GM12878 (cell line): Measurements from ENCODE around the gene TMPRSS6. TPM values are rescaled to one million over a fixed set of nuclear protein-coding genes. Genes with fewer than 3 reads are reported as not detected.

Experiments used
- ATAC-seq: fragments of 200-7000 bp; cut with Tn5 transposase; 3 replicates; pipeline ENCODE4 v1.9.1; 2020; ENCODE audit warnings: mild to moderate bottlenecking, moderate library complexity
- BruUV-seq: library from RNA; stranded (reverse); fragments of 400-500 nt; replicated peaks from 2 replicates; lab custom pipeline; 2021; lab: Mats Ljungman, UMichigan
- CTCF ChIA-PET: fragments of 300-600 bp; sonication (Branson Sonifier 250); formaldehyde crosslinking; extraction: SDS; loops from one replicate; lab custom pipeline; 2021; ENCODE audit warnings: inconsistent platforms; lab: Yijun Ruan, JAX
- POLR2A ChIA-PET: fragments of 350-600 bp; formaldehyde crosslinking; extraction: SDS; loops from one replicate; lab custom pipeline; 2021; ENCODE audit warnings: inconsistent platforms; lab: Charles Lee
- RAD21 ChIA-PET: fragments of 300-600 bp; sonication (Branson Sonifier 250); formaldehyde crosslinking; loops from one replicate; lab custom pipeline; 2023; ENCODE audit warnings: antibody characterized with exemption; ENCODE audit not compliant: unreplicated experiment; lab: Charles Lee
- SMC1A ChIA-PET: fragments of 300-600 bp; sonication (Branson Sonifier 250); formaldehyde crosslinking; loops from one replicate; lab custom pipeline; 2023; ENCODE audit not compliant: unreplicated experiment, uncharacterized antibody; lab: Charles Lee
- DNase-seq: peaks from one replicate; pipeline ENCODE4 v3.0.0-alpha.2; 2011; ENCODE audit warnings: low read depth, low spot score
- FAIRE-seq: peaks from 3 replicates; lab custom pipeline; 2011; peaks lifted over from hg19 to GRCh38; lab: Jason Lieb, UNC
- H2AFZ ChIP-seq: 2 replicates; pipeline ENCODE4 v1.6.0; 2011; ENCODE audit warnings: low read depth, low read length, control low read depth; ENCODE audit not compliant: control insufficient read depth
- H3K27ac ChIP-seq: 2 replicates; pipeline ENCODE4 v1.5.1; 2011; ENCODE audit warnings: control low read depth; ENCODE audit not compliant: control insufficient read depth, insufficient read depth
- H3K27me3 ChIP-seq, 2 experiments: replicated peaks in 1 of 2; 2 replicates each; pipeline versions ENCODE4 v1.6.0 to v1.6.1; 2011; ENCODE audit warnings: low read length in 1 of 2; ENCODE audit not compliant: control insufficient read depth in 2 of 2, insufficient read depth in 2 of 2
- H3K36me3 ChIP-seq, 2 experiments: 2 replicates each; pipeline ENCODE4 v1.5.1; 2011; ENCODE audit warnings: low read length in 1 of 2; ENCODE audit not compliant: control insufficient read depth in 2 of 2, insufficient read depth in 2 of 2
- H3K4me1 ChIP-seq: 2 replicates; pipeline ENCODE4 v1.6.1; 2011; ENCODE audit warnings: mild to moderate bottlenecking, low read length, moderate library complexity, mixed read lengths; ENCODE audit not compliant: control insufficient read depth, insufficient read depth
- H3K4me2 ChIP-seq: 2 replicates; pipeline ENCODE4 v1.6.0; 2011; ENCODE audit warnings: control low read depth; ENCODE audit not compliant: control insufficient read depth, insufficient read depth
- H3K4me3 ChIP-seq: fragments of 200-600 bp; sonication (generic); 2 replicates; pipeline ENCODE4 v1.5.1; 2016
- H3K79me2 ChIP-seq: 2 replicates; pipeline ENCODE4 v1.6.0; 2011; ENCODE audit warnings: low read length; ENCODE audit not compliant: control insufficient read depth, insufficient read depth
- H3K9ac ChIP-seq: 2 replicates; pipeline ENCODE4 v1.8.0; 2011; ENCODE audit warnings: low read length, control low read depth, mixed read lengths; ENCODE audit not compliant: control insufficient read depth, insufficient read depth
- H3K9me3 ChIP-seq: replicated peaks from 3 replicates; pipeline ENCODE4 v1.5.1; 2011; ENCODE audit warnings: mild to moderate bottlenecking, low read length; ENCODE audit not compliant: control insufficient read depth, insufficient read depth
- H4K20me1 ChIP-seq: 2 replicates; pipeline ENCODE4 v1.6.0; 2011; ENCODE audit not compliant: control insufficient read depth, insufficient read depth
- CEBPB ChIP-seq, 2 experiments: fragments of 150-350 bp in 1 of 2; IDR thresholded peaks; 2 replicates each; pipeline ENCODE4 v1.6.1; 2012 to 2014; ENCODE audit warnings: low read depth in 2 of 2, low read length in 2 of 2, borderline replicate concordance in 1 of 2, inconsistent platforms in 1 of 2
- E2F4 ChIP-seq: IDR thresholded peaks from 2 replicates; pipeline ENCODE4 v1.6.1; 2012; ENCODE audit warnings: low read depth, low read length, improper control_type of control experiment
- SPI1 ChIP-seq: IDR thresholded peaks from 2 replicates; pipeline ENCODE4 v1.6.1; 2011; ENCODE audit warnings: low read depth, mild to moderate bottlenecking, low read length, moderate library complexity, borderline replicate concordance; ENCODE audit not compliant: insufficient read depth
- WGBS: methylation state at CpG from one replicate; pipeline ENCODE4 v1.1.6; 2016; ENCODE audit warnings: low lambda C conversion rate; ENCODE audit not compliant: insufficient replicate concordance, insufficient coverage; ENCODE audit errors: missing lambda C conversion rate; 5-methylcytosine and 5-hydroxymethylcytosine counted together
- in situ Hi-C: fragments of 300-500 bp; cut with MboI; formaldehyde crosslinking; loops from 9 replicates; pipeline ENCODE4 v1.14.3; 2018; ENCODE audit warnings: mixed read lengths
- intact Hi-C: fragments of 100-400 bp; cut with micrococcal nuclease; formaldehyde crosslinking; loops from one replicate; pipeline ENCODE4 v1.14.2; 2022; ENCODE audit not compliant: unreplicated experiment
- polyA plus RNA-seq, 11 experiments: library from polyadenylated mRNA; depleted of rRNA in 4 of 11; unstranded in 6 of 11; stranded (reverse) in 5 of 11; fragments of >200 nt; fragmentation: Nextera tagmentation in 4 of 11; fragmentation: Illumina TruSeq in 1 of 11; extraction: Ambion mirVana in 4 of 11; extraction: Trizol in 1 of 11; gene quantifications; 1 replicate in 1 of 11; 2 replicates in 10 of 11; pipeline versions ENCODE4 v1.2.1 to v1.2.3, GENCODE V29; 2011 to 2016; ENCODE audit warnings: inconsistent platforms in 2 of 11, missing spikeins in 2 of 11, low read depth in 1 of 11
- total RNA-seq, 4 experiments: library from RNA; depleted of rRNA in 3 of 4; stranded (reverse); fragments of >200 nt in 3 of 4; fragmentation: Illumina TruSeq in 1 of 4; extraction: Trizol in 1 of 4; gene quantifications; 2 replicates each; pipeline versions ENCODE4 v1.2.1 to v1.2.3, GENCODE V29; 2013 to 2021

The TMPRSS6 gene
- total and polyA plus RNA-seq, 10 of the 15 experiments (the other 5 are each of a cell fraction or from before 2014, with no cell fraction given), result 0.06 to 0.69 (median 0.19) TPM; not detected in 6

DNA sequence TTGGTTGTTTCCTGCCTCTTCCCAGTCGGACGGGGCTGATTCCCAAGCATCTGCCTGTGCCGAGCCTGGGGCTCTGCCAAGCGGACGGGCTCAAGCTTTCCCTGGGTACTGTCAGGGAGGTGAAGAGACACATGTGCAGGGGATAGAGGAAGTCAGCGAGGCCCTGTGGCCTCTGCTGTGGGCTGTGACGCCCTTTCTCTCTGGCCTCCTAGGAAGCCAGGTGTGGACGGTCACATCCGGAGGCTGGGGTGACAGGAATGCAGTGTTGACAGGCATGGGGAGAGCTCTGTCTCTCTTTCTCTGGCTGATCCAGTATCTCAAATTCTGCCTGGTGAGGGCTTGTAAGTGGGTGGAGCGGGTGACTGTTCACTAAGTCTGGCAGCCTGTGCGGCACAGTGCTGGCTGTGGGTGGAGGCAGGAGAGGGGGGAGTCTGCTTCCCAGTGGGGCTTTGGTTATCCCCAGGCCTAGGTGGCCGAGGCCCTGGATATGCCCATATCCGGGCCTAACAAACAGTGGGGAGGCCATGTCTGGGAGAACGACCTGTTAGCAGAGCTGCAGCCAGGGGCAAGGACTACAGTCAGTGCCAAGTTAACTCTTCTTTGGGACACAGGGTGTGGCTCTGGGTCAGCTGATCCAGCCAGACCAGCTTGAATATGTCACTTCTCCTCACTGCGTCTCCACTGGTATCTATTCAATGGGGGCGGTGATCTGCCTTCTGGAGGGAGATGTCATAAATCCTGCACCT, 56.0 kb downstream of the TMPRSS6 start:
- H3K4me3 ChIP-seq, result no peak overlapping the region
- no peak overlapping the region for H3K9ac ChIP-seq
- intact Hi-C loops, result no loop called here
- no peaks in the 10 kb centered on the region for H3K9me3 ChIP-seq
- ATAC-seq, result peak; percentile 36
- TF ChIP-seq E2F4, result no peak
- TF ChIP-seq SPI1, result peak; percentile 33; the same call in 1 of the 2 replicates
- no peak for TF ChIP-seq CEBPB (IDR thresholded peaks at IDR 0.05; ENCODE audit: borderline replicate concordance in 1 of 2, low read depth in 2 of 2, low read length in 2 of 2)
- no peaks in the 10 kb centered on the region for H3K27me3 ChIP-seq
- H3K27ac ChIP-seq, result no peak overlapping the region
- CTCF ChIA-PET, result interaction anchor here (2.0 kb wide), 1 partner anchor 10 kb away, joined by 4 read pairs; no protein-coding TSS in a partner anchor
- RAD21 ChIA-PET, result interaction anchor here (0.9 to 1.4 kb wide), 2 partner anchors 9 to 146 kb away, joined by 3 read pairs; no protein-coding TSS in a partner anchor
- no peak overlapping the region for H2AFZ ChIP-seq
- DNase-seq, result no peak
- SMC1A ChIA-PET, result no interaction called here
- POLR2A ChIA-PET, result no interaction called here
- H3K4me1 ChIP-seq, result no peaks in the 10 kb centered on the region
- BruUV-seq, result no TSS peak
- H3K4me2 ChIP-seq, result no peak overlapping the region
- in situ Hi-C loops, result no loop called here
- WGBS, result 80% methylated on average over 16 of the region's 16 CpGs
- peaks cover 0 to 2% of the 10 kb centered on the region in 2 experiments; a peak in 2 of 4 replicates for H3K36me3 ChIP-seq
- no peaks in the 10 kb centered on the region for H3K79me2 ChIP-seq
- no peak for FAIRE-seq
- H4K20me1 ChIP-seq, result no peaks in the 10 kb centered on the region
